ENCODE measurements around the gene FARS2. TPM values are rescaled to one million over a fixed set of nuclear protein-coding genes. Genes with fewer than 3 reads are reported as not detected.

Gene FARS2
- total and polyA plus RNA-seq, 9 of the 15 experiments (the other 6 are each of a cell fraction or from before 2014, with no cell fraction given) = 16.5 to 62.2 (median 27.0) TPM

- TF ChIP-seq CHD7 (IDR thresholded peaks at IDR 0.05; ENCODE audit: low read depth, low read length) = no peak
- TF ChIP-seq HMBOX1 (IDR thresholded peaks at IDR 0.05) = peak; percentile 68; the same call in 1 of the 2 replicates
- no peak for TF ChIP-seq ZNF347 (CRISPR knock-in tag; IDR thresholded peaks at IDR 0.05; ENCODE audit: low read depth)
- no peak for TF ChIP-seq RHOXF2B (CRISPR knock-in tag; conservative IDR thresholded peaks at IDR 0.05)
- no peak for TF ChIP-seq GATAD2A (IDR thresholded peaks at IDR 0.05)
- 0 out of 2 replicates have a peak, but pooled peaks have one; percentile 15 for TF ChIP-seq MYC (IDR thresholded peaks at IDR 0.05; ENCODE audit: low read depth, low read length)
- no peak for TF ChIP-seq MYC (CRISPR knock-in tag; IDR thresholded peaks at IDR 0.05; ENCODE audit: borderline replicate concordance, low read depth)
- TF ChIP-seq FOXP1 (CRISPR knock-in tag; IDR thresholded peaks at IDR 0.05) = no peak
- TF ChIP-seq TRIM28 (IDR thresholded peaks at IDR 0.05) = no peak
- no peak for TF ChIP-seq GTF2B (IDR thresholded peaks at IDR 0.05; ENCODE audit: extremely low read depth, insufficient read length)
- TF ChIP-seq SMAD3 (CRISPR knock-in tag; conservative IDR thresholded peaks at IDR 0.05) = no peak
- no peak for TF ChIP-seq SIX5 (IDR thresholded peaks at IDR 0.05; ENCODE audit: borderline replicate concordance in 1 of 2, insufficient read depth in 1 of 2, low read depth in 1 of 2, low read length in 2 of 2)
- TF ChIP-seq HIVEP1 (CRISPR knock-in tag; IDR thresholded peaks at IDR 0.05) = no peak
Measured at GRCh38 chr6:5592886-5593519, 331.7 kb downstream of the FARS2 start (continued).
